KOPT-K1 (cell line): ENCODE measurements around the gene ACTR6.
"Not testable (repeated sequence)": the region's sequence is repeated elsewhere in the genome, so short reads cannot be mapped to it uniquely, and the experiment has no call there.

ENCODE experiments used
- H3K27ac ChIP-seq: fragments of 200-600 bp; sonication (generic); 2 replicates; pipeline ENCODE4 v1.5.1; 2016; ENCODE audit warnings: antibody characterized with exemption, mild to moderate bottlenecking, low read depth, low read length; ENCODE audit not compliant: poor library complexity, severe bottlenecking
- H3K36me3 ChIP-seq: fragments of 200-600 bp; sonication (generic); 2 replicates; pipeline ENCODE4 v1.5.1; 2017; ENCODE audit warnings: antibody characterized with exemption, mild to moderate bottlenecking, low read length, moderate library complexity; ENCODE audit not compliant: insufficient read depth
- H3K9me3 ChIP-seq: fragments of 200-600 bp; sonication (generic); 2 replicates; pipeline ENCODE4 v1.5.1; 2017; ENCODE audit warnings: antibody characterized with exemption, low read length, mild to moderate bottlenecking; ENCODE audit not compliant: insufficient read depth, poor library complexity, severe bottlenecking

ACTR6 gene

GRCh38 chr12:100197486-100197885 lies 3.1 kb upstream of the ACTR6 start:
- no peak overlapping the region for H3K27ac ChIP-seq
- H3K9me3 ChIP-seq = no peaks in the 10 kb centered on the region
- peaks cover 40% of the 10 kb centered on the region for H3K36me3 ChIP-seq

GRCh38 chr12:100199023-100199346 lies 1.6 kb upstream of the ACTR6 start:
- Histone ChIP-seq H3K36me3 (peaks cover 25% of the 10 kb centered on the region), H3K27ac (peak overlapping the region; percentile 77), H3K9me3 (no peaks in the 10 kb centered on the region)

GRCh38 chr12:100199347-100200149 lies 1.1 kb upstream of the ACTR6 start:
- no peaks in the 10 kb centered on the region for H3K9me3 ChIP-seq
- peak overlapping the region; percentile 77 for H3K27ac ChIP-seq
- peaks cover 23% of the 10 kb centered on the region for H3K36me3 ChIP-seq

- peak overlapping the region; percentile 70 for H3K27ac ChIP-seq
Observed at GRCh38 chr12:100201604-100202423, 1.2 kb downstream of the ACTR6 start.

GRCh38 chr12:100207311-100207710 lies 6.7 kb downstream of the ACTR6 start:
- H3K27ac ChIP-seq = no peak overlapping the region
- H3K36me3 ChIP-seq = peaks cover 64% of the 10 kb centered on the region
- H3K9me3 ChIP-seq = no peaks in the 10 kb centered on the region

More at GRCh38 chr12:100201604-100202423, 1.2 kb downstream of the ACTR6 start:
- Histone ChIP-seq H3K36me3 (peaks cover 15% of the 10 kb centered on the region), H3K9me3 (no peaks in the 10 kb centered on the region)

GRCh38 chr12:100208834-100209233 lies 8.2 kb downstream of the ACTR6 start:
- no peak overlapping the region for H3K27ac ChIP-seq
- H3K36me3 ChIP-seq = peaks cover 79% of the 10 kb centered on the region
- no peaks in the 10 kb centered on the region for H3K9me3 ChIP-seq

GRCh38 chr12:100211698-100212097 lies 11.1 kb downstream of the ACTR6 start:
- Histone ChIP-seq H3K27ac (no peak overlapping the region), H3K9me3 (no peaks in the 10 kb centered on the region), H3K36me3 (peaks cover 90% of the 10 kb centered on the region)

GRCh38 chr12:100213016-100213891 lies 12.6 kb downstream of the ACTR6 start:
- Histone ChIP-seq H3K36me3 (peaks cover 91% of the 10 kb centered on the region), H3K27ac (no peak overlapping the region), H3K9me3 (no peaks in the 10 kb centered on the region)

GRCh38 chr12:100214518-100214917 lies 13.9 kb downstream of the ACTR6 start:
- H3K27ac ChIP-seq = no peak overlapping the region
- H3K36me3 ChIP-seq = peaks cover 91% of the 10 kb centered on the region
- no peaks in the 10 kb centered on the region for H3K9me3 ChIP-seq

- peaks cover 91% of the 10 kb centered on the region for H3K36me3 ChIP-seq
- H3K9me3 ChIP-seq = no peaks in the 10 kb centered on the region
- H3K27ac ChIP-seq = no peak overlapping the region
Observed at GRCh38 chr12:100215209-100215608, 14.6 kb downstream of the ACTR6 start.

- Histone ChIP-seq H3K9me3 (no peaks in the 10 kb centered on the region), H3K27ac (no peak overlapping the region), H3K36me3 (peaks cover 91% of the 10 kb centered on the region)
Observed at GRCh38 chr12:100216337-100216736, 15.7 kb downstream of the ACTR6 start.

- Histone ChIP-seq H3K27ac (no peak overlapping the region), H3K9me3 (no peaks in the 10 kb centered on the region), H3K36me3 (peaks cover 90% of the 10 kb centered on the region)
Observed at GRCh38 chr12:100219328-100220109, 18.9 kb downstream of the ACTR6 start.

GRCh38 chr12:100221523-100221922 lies 20.9 kb downstream of the ACTR6 start:
- H3K36me3 ChIP-seq = peaks cover 85% of the 10 kb centered on the region
- H3K27ac ChIP-seq = no peak overlapping the region
- H3K9me3 ChIP-seq = no peaks in the 10 kb centered on the region

GRCh38 chr12:100222173-100222572 lies 21.6 kb downstream of the ACTR6 start:
- peaks cover 84% of the 10 kb centered on the region for H3K36me3 ChIP-seq
- not testable (repeated sequence) for H3K27ac ChIP-seq, H3K9me3 ChIP-seq
